Frontal cortex (tissue), 4 donors: ENCODE results near the gene CDHR1. TPM values are rescaled to one million over a fixed set of nuclear protein-coding genes. Genes with fewer than 3 reads are reported as not detected.
A peak's percentile ranks its signal among the peaks of the same experiment; 100 is the strongest.
"Not testable (repeated sequence)": the region's sequence is repeated elsewhere in the genome, so short reads cannot be mapped to it uniquely, and the experiment has no call there.

Source experiments
- DNase-seq, 2 donors: peaks; one replicate each; pipeline ENCODE4 v3.0.0; 2012; ENCODE audit warnings: low spot score in 2 of 2
- FAIRE-seq: peaks from 2 replicates; lab custom pipeline; 2012; peaks lifted over from hg19 to GRCh38; lab: Jason Lieb, UNC
- total RNA-seq: library from RNA; depleted of rRNA; stranded (reverse); fragments of >200 nt; gene quantifications from one replicate; pipeline ENCODE4 v1.2.3, GENCODE V29; 2014
- donor health status: control.
- donor health status: control.
- donor health status: control.

The CDHR1 gene
- total RNA-seq, 1 donor from 2014 or later, result 1.6 TPM

DNA sequence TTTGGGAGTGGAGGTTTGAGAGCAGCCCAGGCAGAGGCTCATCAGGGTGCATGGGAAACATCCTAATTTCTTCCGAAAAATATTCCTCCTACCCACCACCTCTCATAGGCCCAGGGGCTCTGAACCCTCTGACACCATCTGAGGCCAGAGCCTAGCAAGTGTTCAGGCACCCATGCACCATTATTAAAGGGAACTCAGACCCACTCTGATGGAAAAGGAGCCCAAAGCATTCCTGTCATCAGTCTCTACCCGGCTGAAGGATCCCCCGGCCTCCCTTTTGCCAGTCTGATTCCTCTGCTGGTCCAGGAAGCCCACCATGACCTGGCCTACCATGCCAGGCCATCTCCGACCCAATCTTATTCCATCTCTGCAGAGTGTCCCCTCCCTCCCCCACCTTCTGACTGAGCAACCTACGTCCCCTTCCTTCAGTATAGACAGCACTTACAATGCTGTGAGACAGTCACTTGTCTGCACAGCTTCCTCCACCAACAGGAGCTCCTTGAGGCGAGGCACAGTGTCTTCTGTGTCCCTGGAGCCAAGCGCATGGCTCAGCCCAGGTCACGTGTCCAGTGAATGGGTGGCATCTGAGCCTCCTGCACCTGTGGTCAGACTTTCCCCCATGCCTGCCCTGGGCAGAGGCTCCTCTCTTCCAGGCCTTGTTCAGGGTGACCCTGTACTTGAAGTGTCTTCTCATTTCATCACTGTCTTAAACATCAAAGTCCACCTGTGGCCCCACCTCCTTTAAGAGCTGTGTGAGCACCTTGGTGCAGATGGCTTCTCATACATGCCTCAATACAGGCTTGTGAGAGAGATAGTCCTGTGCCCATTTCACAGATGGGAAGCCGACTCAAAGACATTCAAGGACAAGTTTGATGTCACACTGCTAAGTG, 21.6 kb upstream of the CDHR1 start:
- DNase-seq (no peak), FAIRE-seq (no peak)

DNA sequence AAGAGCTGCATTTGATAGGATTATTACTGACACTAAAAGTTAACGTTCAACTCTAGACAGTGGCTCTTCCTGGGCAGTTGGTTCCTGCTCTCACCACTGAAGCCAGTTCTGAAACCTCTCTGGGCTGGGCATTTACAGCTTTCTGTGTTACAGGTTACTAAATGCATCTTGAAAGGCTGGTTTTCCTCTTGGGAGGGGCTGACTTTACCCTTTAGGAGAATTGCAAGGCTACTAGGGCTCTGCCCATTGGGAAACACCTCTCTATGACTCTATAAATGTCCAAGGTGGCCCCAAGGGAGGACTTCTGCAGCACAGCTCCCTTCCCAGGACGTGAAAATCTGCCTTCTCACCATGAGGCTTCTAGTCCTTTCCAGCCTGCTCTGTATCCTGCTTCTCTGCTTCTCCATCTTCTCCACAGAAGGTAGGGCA, 20.8 kb upstream of the CDHR1 start, which contains the start of gene GPR15LG:
GPR15LG (plus strand) TSS at position 301 of the 429 bp plus-strand sequence; CDS start at position 352, 51 bp downstream.
- DNase-seq, result no peak
- FAIRE-seq, result no peak

DNA sequence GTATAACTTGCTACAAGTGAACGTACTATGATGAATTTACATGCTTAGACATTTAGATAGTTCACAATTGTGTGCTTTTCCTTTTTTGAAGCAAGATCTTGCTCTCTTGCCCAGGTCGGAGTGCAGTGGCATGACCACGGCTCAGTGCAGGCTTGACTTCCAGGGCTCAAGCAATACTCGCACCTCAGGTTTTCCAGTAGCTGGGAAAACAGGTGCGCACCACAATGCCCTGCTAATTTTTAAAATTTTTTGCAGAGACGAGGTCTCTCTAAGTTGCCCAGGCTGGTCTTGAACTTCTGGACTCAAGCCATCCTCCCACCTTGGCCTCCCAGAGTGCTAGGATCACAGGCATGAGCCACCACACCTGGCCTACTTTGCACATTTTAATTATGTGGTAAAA, 18.9 kb upstream of the CDHR1 start:
- no peak for DNase-seq
- no peak for FAIRE-seq

DNA sequence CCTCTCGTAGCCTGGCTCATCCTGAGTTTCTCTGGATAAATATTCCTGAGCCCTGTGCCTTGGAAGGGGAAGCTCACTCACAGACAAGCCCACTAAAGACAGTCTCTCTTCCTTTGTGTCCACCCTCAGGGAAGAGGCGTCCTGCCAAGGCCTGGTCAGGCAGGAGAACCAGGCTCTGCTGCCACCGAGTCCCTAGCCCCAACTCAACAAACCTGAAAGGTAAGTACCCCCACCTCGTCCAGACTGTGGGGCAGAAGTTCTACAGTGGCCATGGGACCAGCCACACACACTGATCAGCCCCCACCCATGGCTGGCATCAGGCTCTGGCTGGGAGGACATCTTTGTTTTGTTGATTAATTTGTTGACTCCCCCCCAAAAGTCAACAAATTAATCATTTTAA, 18.0 kb upstream of the CDHR1 start:
- DNase-seq, result no peak
- no peak for FAIRE-seq

DNA sequence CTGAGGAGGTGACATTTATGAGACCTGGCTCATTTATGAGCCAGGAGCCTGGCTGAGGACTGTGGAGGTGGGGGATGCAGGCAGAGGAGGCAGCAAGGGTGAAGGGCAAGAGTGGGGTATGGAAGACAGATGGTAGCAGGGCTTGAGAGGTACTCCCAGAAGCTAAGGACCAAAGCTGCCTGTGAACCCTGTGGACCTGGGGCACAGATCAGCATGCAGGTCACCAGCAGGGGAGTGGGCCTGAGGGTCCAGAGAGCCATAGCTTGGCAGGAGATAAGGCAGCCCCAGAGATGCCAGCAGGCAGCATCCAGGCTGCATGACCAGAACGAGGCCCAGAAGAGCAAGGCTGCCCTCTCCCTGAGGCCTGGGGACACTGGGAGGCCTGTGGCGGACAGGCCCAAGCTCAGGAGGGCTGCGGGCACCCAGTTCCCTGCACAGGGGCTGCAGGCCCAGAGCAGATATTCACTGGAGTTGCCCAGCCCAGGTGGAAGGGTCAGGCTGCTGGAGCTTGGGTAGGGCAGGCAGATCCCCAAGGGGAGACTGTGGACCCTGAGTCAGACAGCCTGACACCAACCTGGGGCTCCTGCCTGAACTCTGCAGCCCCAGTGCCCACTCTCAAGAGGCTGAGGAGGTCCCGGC, 17.4 kb upstream of the CDHR1 start:
- FAIRE-seq, result no peak
- no peak for DNase-seq

DNA sequence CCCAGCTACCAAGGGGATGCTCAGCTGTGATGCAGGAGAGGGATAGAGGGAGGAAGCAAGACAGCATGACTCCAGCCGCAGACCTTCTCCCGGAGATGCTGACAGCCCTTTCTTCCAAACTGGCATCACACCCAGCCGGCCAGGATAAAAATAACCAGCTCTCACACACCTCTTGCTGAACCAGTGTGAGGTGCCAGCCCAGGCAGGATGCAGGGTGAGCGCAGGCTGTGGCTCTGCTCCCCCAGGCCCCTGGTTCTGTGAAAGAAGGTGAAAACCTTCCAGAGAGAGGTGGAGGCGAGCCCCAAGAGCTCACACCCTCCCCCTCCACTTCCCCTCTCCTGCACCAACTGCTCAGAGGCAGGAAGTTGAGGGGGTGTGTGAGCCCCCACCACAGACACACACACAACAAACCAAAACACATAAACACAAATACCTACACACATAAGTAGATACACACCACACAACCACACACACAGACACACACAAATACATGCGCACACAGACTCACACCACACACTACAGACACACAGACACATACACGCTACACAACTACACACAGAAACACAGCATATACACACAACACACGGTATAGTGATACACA, 16.7 kb upstream of the CDHR1 start:
- FAIRE-seq, result no peak
- DNase-seq, result no peak

DNA sequence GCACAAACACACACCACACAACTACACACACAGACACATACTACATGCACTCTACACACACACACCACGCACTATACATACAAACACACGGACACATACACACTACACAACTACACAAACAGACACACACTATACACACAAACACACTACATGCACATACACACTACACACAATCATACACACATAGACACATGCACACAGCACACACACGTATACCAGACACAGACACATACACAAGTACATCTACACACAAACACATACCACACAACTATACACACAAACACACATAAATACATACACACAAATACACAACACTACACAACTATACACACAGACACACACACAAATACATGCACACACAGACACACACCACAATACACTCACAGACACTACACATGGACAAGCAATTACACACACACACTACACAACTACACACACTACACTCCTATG, 16.2 kb upstream of the CDHR1 start:
- DNase-seq (peak in 1 of 2 donors; percentile 1), FAIRE-seq (no peak)

DNA sequence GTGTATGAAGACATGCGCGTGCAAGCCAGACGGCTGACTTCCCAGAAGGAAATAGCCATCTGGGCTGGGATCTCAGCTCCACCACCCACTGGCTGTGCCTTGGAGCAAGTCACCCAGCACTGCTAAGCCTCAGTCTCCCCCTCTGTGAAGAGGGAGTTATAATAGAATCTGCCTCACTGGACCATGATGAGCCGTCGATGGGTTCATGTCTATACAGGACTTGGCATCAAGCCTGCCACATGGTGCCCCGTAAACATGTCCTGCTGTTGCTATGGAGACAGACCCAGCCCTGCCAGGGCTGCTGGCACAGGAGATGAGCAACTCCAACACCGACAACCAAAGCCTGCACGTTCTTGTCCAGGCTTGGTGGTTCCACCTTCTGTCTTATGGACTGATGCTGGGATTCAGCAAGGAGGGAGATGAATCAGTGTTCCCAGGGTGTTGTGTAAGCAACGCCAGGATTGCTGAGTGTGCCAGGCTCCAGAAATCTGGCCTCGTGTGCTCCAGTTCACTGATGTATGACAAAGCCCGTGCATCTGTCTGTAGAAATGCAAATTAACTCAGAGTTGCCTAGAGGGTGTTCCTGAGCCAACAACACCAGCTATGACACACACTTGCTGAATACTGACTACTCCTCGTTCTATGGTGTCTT, 15.2 kb upstream of the CDHR1 start:
- FAIRE-seq (no peak), DNase-seq (peak in 1 of 2 donors; percentile 71)

DNA sequence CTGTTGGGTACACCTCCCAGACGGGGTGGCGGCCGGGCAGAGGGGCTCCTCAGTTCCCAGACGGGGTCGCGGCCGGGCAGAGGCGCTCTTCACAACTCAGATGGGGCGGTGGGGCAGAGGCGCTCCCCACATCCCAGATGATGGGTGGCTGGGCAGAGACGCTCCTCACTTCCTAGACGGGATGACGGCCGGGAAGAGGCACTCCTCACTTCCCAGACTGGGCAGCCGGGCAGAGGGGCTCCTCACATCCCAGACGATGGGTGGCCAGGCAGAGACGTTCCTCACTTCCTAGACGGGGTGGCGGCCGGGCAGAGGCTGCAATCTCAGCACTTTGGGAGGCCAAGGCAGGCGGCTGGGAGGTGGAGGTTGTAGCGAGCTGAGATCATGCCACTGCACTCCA, 14.0 kb upstream of the CDHR1 start:
- FAIRE-seq, DNase-seq: not testable (repeated sequence)

DNA sequence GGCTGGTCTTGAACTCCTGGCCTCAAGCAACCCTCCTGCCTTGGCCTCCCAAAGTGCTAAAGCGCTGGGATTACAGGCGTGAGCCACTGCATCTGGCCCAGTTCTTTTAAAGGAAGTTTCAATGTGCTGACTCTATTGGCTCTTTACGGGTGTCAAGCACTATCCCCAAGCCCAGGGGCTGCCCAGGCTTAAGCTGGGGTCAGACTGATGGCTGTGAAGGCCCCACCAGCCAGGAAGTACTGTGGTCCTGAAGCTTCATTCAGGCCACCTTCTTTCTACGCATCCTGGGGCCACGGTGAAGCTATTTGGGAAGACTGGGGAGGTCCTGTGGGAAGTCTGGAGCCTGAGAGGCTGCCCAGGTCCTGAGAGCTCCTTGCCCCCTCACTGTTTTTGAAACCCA, 12.7 kb upstream of the CDHR1 start:
- no peak for FAIRE-seq
- no peak for DNase-seq

DNA sequence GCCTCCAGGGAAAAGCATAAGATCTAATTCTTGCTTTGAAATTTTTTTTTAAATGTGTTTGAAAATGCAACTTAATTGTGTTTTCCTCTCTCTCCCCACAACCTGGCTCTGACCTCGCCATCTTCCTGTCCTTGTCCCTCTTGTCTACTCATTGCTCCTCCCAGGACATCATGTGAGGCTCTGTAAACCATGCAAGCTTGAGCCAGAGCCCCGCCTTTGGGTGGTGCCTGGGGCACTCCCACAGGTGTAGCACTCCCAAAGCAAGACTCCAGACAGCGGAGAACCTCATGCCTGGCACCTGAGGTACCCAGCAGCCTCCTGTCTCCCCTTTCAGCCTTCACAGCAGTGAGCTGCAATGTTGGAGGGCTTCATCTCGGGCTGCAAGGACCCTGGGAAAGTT, 9.8 kb upstream of the CDHR1 start:
- DNase-seq (peak in 1 of 2 donors; percentile 1), FAIRE-seq (no peak)

DNA sequence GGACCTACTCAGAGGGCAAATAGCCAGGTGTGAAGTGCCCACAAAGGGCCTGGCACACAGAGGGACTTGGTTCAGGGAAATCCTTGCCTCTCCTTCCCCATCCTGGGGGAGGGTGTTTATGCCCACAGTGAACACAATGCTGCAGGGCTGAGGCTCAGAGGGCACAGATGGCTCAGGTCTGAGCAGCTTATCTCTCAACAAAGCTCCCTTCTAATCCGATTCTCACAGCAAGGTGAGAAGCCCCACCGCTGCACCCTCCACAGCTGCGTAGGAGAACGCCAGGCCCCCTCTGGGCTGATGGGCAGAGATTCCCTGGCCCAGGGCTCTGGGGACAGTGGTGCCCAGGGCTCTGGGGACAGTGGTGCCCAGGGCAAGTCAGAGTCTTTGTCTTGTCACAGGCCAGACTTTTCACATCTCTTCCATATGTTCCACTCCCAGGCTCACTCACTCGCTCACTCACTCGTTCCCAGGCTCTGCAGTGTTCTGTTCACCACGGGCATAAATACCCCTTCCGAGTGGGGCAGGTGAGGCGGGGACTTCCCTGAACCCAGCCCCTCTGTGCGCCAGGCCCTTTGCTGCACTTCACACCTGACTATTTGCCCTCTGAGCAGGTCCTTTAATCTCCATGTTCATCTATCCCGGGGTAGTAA, 8.7 kb upstream of the CDHR1 start:
- no peak for DNase-seq
- FAIRE-seq, result no peak

DNA sequence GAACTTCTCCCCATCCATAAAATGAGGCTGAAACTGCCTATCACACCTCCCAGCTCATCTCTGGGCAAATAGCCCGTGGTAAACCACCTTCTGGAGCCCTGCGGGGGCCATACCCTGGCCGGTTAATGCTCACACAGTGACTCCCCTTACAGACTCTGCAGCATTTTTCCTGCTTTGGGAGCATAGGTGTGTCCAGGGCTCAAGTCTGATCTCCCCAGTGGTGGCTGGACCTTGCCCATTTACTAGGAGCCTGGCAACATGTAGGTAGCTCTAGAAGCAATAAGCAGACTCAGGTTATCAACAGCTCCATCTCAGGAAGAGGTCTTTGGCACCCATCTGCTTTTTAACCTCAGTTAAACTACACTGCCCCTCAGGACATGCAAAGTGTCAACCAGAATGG, 5.5 kb upstream of the CDHR1 start:
- FAIRE-seq (no peak), DNase-seq (no peak)

DNA sequence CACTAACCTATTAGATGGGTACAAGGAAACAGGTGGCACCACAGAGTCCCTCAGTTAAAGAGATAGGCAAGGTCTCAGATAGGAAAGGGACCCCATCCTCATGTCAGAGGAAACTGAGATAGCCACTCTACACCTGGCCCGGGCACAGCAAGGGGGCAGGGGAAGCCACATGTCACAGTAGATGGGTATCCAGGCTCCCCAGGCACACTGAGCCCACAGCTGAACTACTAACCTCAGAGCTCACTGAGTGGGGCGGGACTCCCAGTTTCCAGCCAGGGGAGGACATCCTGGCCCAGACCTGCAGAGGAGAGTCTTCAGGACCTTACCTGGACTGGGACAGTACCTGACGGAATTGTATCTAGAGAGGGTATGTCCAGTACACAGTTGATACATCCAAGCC, 3.7 kb upstream of the CDHR1 start:
- no peak for FAIRE-seq
- DNase-seq, result no peak

DNA sequence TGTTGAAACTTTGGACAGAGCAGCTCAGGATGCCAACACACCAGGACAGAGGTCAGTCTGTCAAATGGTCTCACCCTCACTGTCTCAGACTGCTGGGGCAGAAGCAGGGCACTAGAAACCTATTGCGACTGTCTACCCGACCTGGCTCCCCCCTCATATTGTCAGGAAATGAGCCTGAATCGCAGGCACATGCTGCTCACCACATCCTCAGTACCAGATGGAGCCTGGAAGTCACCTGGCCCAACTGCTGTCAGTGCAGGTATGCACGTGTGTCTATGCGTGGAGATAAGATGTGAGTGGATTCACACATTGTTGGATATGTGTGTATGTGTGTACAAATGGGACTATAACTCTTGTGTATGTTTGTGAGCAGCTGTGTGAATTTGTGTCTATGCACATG, 3.2 kb upstream of the CDHR1 start:
- DNase-seq (no peak), FAIRE-seq (no peak)

DNA sequence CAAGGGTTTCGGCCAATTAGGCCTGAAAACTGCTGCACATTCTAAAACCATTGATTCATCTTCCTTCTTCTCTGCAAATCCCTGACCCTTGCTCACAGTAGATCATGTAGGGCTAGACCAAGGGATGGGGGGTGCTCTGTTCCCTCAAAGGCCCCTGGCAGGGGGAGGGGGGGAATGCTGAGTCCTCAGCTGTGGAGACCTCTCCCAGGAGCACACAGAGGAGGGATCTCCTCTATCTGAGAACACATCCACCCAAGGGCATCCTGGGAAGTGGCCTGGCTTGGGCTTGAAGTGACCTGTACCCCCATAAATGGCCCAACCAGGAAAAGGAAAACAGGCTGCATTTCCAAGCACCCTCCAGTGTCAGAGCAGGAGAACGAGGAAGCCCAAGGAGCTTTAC, 1.0 kb upstream of the CDHR1 start:
- FAIRE-seq, result no peak
- DNase-seq, result no peak

DNA sequence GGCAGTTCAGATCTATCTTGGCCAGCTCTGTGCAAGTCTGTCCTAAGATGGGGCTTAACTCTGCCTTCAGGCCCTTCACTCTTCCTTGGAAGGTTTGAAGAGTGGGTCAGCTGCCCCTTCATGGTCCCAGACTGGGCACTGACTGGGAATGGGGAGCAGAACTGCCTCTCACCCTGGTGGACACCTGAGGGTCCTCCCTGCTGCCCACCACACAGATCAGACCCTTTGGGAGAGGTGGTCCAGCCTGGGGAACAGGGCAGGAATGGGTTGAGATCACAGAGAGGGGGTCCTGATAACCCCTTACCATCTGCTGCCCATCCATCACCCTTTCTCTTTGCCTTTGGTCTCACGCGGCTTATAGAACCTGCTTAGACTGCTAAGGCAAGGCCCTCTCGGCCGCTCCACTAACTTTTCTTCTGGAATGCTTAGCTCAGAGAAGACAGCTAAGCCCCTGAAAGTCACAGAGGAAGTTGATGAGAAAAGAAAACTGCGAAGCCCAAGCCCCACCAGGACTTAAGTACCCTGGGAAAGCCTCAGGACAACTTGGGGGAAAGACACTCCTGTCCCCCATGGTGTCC, 402 bp upstream of the CDHR1 start:
- DNase-seq, result no peak
- FAIRE-seq, result no peak

DNA sequence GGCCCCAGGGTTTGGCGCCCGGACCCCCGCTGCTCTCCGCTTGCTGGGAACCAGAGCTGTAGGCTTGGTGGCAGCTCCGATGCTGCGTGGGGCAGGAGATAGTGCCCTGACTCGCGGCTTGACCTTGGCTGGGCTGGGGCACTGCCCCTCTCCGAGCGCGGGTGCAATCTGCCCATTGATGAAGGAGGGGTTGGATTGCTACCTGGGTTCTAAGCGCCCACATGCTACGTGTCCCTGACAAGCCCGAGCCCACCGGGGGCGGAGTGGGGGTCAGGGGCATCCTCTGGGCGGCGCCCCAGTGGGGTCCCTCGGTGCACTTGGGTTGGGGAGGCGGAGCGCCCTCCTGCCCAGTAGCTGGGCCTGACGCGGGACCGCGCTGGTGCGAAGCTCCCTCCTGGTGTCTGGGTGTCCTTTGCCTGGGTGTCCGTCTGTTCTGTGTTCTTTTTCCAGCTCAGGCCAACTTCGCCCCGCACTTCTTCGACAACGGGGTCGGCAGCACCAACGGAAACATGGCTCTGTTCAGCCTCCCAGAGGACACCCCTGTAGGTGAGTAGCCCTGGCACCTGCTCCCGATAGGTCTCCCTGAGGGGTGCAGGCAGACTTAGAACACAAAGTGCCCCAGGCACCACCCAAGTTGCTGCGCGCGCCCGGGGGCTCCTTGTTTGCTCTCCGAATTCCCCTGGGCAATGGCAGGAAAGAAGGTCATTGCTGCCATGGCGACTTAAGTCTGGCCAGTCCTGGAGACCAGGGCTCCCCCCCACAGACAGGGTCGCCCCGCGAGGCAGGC, 900 bp downstream of the CDHR1 start:
- no peak for DNase-seq
- FAIRE-seq, result no peak

DNA sequence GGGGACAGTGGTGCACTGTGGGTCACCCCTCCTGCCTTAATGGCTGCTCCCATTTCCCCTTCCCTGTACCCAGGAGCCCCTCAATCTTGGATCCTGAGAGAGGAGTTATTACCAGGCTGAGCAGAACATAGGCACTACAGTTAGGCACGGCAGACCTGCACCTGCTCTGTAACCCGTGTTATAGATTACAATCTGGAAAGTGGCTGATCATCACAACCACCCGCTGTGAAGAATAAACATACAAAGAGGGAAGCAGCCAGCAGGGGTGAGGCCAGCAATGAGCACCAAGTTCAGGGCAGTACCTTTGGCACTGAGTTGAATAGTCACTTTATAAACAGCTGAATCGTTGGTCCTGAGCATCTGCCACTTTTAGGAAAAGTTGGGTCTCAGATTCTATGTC, 1.7 kb downstream of the CDHR1 start:
- no peak for DNase-seq
- FAIRE-seq, result no peak
